ENCODE results near the gene USP24.
"Not testable (repeated sequence)": the region's sequence is repeated elsewhere in the genome, so short reads cannot be mapped to it uniquely, and the experiment has no call there.

Gene USP24

GRCh38 chr1:55118651-55119329 is 96.4 kb downstream of the USP24 start:
- DNase-seq (ENCODE audit: low spot score), result no peak

DNA sequence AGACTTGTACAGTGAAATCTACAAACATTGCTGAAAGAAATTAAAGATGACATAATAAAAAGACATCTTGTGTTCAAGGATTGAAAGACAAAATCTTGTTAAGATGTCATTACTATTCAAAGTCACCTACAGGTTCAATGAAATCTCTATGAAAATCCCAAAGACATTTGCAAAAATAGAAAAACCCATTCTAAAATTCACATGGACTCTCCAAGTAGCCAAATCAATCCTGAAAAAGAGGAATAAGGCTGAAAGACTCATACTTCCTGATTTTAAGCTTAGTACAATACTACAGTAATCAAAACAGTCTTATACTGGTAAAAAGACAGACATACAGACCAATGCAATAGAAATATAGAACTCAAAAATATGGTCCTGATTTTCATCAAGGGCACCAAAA is 97.2 kb downstream of the USP24 start:
- no peak for DNase-seq (ENCODE audit: low spot score)

DNA sequence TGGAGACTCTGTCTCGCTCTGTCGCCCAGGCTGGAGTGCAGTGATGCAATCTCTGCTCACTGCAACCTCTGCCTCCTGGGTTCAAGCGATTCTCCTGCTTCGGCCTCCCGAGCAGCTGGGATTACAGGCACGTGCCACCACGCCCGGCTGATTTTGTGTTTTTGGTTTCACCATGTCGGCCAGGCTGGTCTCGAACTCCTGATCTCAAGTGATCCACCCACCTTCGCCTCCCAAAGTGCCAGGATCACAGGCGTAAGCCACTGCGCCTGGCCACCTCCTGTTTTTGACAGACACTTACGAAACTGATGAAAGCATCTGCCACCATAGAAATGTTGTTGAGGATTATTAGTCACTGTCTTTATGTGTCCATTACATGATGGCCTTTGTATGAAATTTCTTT is 106.2 kb downstream of the USP24 start:
- DNase-seq (ENCODE audit: low spot score), result not testable (repeated sequence)

GRCh38 chr1:55107101-55107500 is 108.1 kb downstream of the USP24 start:
- no peak for DNase-seq (ENCODE audit: low spot score)

DNA sequence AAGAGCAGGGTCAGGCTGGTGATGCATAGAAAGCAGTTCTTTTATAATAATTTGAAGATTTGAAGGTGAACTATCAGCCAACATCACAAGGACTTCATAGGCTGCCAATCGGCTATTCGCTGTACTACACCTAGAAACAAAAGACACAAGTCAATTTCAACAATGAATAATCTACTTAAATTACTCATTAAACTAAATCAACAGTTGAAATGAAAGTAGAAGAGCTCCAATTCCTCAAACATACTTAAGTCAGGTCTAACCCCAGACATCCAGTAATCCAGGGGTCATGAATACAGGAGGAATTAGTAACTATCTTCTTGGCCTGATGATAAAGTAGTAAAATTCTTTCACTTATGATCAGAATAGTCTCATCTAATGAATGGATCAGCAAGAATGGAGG is 111.3 kb downstream of the USP24 start:
- DNase-seq (ENCODE audit: low spot score), result no peak

- no peak for DNase-seq (ENCODE audit: low spot score)
Observed at GRCh38 chr1:55095095-55095494, 120.1 kb downstream of the USP24 start.

DNA sequence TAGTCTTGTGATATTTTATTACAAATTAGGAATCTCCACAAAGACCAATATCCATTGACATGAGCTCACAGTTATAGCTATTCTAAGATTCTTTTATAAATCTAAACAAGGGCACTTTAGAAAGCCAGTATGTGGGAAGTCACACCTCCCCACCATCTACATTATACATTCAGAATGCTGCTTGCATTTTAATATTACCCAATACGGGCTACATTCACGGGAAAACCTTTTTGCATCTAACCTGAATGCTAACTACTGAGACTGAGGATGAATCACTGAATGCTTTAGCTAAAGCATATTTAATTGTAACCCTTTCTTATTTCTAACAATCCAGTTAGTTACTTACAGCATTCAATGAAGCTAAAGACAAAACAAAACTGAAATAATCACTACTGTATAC is 122.7 kb downstream of the USP24 start:
- DNase-seq (ENCODE audit: low spot score), result no peak

DNA sequence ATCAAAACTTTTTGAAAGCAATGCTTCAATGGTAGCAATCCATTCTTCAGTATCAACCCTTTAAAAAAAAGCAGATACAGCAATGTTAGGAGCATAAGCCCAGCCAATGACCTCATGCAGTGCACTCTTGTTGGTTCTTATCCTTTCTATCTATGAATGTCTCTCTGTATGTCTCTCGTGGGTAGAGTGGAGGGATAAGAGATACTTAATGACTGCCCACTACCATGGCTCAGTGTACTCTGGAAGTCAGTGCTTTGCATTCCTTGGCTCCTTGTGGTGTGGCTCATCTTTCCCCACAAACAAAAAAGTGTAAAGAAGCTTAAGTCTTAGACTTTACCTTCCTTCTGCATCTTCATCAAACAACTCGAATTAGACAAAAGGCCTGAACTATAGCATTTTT is 125.5 kb downstream of the USP24 start:
- no peak for DNase-seq (ENCODE audit: low spot score)

GRCh38 chr1:55088413-55088812 is 126.8 kb downstream of the USP24 start:
- DNase-seq (ENCODE audit: low spot score), result no peak

DNA sequence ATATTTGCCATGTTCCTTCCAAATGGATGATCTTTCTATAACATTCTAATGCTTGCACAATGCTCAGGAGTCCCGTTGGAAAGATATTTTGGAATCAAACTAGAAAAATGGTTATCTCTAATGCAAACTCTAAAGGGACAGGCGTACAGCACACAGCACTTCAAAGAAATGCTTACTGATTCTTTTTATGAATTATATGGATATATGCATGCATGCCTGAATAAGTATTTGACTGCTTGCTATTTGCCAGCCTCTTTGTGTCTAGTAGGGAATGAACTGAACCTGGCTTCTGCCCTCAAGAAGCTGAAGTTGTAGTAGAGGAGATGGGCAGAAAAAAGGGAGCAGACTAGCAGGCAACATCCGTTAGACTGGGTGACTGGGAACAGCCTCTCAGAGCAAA is 127.7 kb downstream of the USP24 start:
- no peak for DNase-seq (ENCODE audit: low spot score)

DNA sequence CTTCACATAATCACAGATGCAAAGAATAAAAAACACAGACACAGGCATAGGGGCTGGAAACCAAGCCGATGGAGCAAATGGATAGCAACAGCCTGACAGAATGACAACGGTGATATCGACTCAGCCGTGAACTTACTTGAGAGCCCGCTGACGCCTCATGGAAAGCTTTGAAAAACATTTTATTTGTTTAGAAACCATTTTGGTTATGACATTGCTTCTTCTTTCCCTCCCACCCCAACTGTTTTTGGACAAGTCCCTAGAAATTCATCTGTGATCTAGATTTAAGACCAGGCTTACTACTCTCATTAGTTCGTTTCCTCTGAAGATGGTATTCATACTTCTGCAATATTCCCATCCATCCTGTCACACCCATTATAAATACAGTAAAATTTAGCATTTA is 130.9 kb downstream of the USP24 start:
- no peak for DNase-seq (ENCODE audit: low spot score)

DNA sequence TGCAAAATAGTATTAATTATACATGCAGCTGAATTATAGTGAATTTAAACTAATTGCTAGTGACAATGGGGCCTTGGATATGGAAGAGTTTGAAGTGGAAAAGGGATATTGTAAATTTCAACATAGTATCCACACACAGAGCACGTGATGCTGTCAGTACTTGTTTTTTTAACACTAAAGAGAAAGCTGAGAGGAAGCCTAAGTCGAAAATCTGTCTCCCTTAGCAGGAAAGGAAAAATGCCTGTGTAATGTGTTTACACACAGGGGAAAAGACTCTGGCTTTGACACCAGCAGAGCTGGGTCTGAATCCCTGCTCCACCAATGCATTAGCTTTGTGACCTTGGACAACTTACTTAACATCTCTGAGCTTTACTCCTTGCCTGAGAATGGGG is 133.3 kb downstream of the USP24 start:
- DNase-seq (ENCODE audit: low spot score), result no peak

GRCh38 chr1:55081188-55081904 is 133.8 kb downstream of the USP24 start:
- DNase-seq (ENCODE audit: low spot score), result peak; percentile 92

GRCh38 chr1:55079651-55080050 is 135.5 kb downstream of the USP24 start:
- DNase-seq (ENCODE audit: low spot score), result no peak

DNA sequence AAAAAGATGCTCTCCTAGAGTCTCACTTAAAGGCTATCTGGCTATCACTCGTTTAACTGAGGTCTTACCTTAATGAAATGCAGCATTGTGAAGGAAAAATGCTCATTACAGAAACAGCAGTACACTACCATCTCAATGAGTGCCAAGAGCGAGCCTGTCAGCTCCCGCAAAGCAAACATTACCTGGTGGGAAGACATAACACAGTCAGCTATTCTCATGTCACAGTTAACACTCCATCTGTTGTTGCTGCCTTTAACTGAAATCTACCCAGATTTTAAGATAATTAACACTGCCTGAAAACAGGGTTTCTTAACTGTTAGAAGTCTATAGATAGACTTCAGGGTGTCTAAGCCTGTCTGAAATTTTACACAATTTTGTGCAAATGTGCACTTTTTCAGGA is 136.7 kb downstream of the USP24 start:
- no peak for DNase-seq (ENCODE audit: low spot score)

DNA sequence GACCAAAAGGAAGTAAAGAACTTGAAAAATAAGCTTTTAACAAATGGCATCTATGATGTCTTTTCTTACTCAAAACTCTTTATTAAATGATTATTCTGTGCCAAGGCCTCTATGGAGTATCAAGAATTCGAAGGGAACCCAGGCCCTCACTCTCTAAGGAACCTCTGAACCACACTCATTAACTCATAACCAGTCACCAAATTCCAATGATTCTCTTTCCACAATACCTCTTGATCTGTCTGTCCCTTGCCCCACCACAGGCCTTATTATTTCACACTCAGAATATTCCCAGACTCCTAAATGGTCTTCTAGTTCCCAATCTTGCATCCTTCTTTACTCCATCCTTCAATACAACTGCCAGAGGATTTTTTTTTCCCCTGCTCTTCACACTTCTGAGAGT is 138.8 kb downstream of the USP24 start:
- no peak for DNase-seq (ENCODE audit: low spot score)

- no peak for DNase-seq (ENCODE audit: low spot score)
Observed at GRCh38 chr1:55074455-55074854, 140.7 kb downstream of the USP24 start.

GRCh38 chr1:55073187-55073916 is 141.8 kb downstream of the USP24 start:
- DNase-seq (ENCODE audit: low spot score), result no peak

DNA sequence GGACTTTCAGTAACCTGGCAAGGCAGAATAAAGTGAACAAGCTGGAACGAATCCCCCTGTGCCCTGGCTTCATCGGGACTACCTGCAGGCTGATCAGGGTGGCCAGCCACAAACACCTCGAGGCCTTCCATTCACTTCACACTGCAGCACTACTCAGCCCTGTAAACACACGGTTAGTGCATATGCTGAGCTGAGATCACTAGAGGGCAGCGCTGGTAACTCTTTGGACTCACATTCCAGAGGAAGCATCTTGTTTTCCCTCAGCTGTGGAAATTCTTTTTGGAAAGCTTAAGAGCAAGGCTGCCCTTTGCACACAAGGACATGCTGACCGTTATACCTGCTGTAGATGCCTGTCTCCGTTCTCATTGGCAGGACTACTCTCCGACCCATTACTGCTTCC is 143.7 kb downstream of the USP24 start:
- DNase-seq (ENCODE audit: low spot score), result peak; percentile 50

- no peak for DNase-seq (ENCODE audit: low spot score)
Observed at GRCh38 chr1:55070293-55071164, 144.6 kb downstream of the USP24 start.

- no peak for DNase-seq (ENCODE audit: low spot score)
Observed at GRCh38 chr1:55069280-55069679, 145.9 kb downstream of the USP24 start.

GRCh38 chr1:55068638-55069037 is 146.5 kb downstream of the USP24 start:
- no peak for DNase-seq (ENCODE audit: low spot score)

Data from COLO829 (cell line).